Stimulated activated CD4-positive, alpha-beta T cell treated with anti-CD3 and anti-CD28 coated beads, Interleukin-12 subunit alpha, Interleukin-12 subunit beta, amount 100 ng/mL, for 48 hours (primary cell): Measurements from ENCODE around the gene LSM3.
"Not testable (repeated sequence)": the region's sequence is repeated elsewhere in the genome, so short reads cannot be mapped to it uniquely, and the experiment has no call there.

Experiments
- DNase-seq, 3 donors: peaks; one replicate each; pipeline ENCODE4 v3.0.0-alpha.2; 2020; ENCODE audit warnings: low read depth in 2 of 3, low spot score in 1 of 3

Gene LSM3

GRCh38 chr3:14216257-14217048, 37.8 kb downstream of the LSM3 start:
- DNase-seq: peak; percentile 15 to 54 (median 32)

- no peak for DNase-seq
Measured at GRCh38 chr3:14218355-14218754, 39.7 kb downstream of the LSM3 start.

- DNase-seq: no peak
Measured at GRCh38 chr3:14220933-14221332, 42.3 kb downstream of the LSM3 start.

GRCh38 chr3:14221902-14222301, 43.3 kb downstream of the LSM3 start:
- no peak for DNase-seq

- no peak for DNase-seq
Measured at GRCh38 chr3:14222457-14222856, 43.8 kb downstream of the LSM3 start.

- DNase-seq: no peak
Measured at GRCh38 chr3:14222900-14223594, 44.4 kb downstream of the LSM3 start.

- no peak for DNase-seq
Measured at GRCh38 chr3:14223595-14223994, 45.0 kb downstream of the LSM3 start.

- DNase-seq: no peak
Measured at GRCh38 chr3:14224895-14225294, 46.3 kb downstream of the LSM3 start.

- no peak for DNase-seq
Measured at GRCh38 chr3:14225421-14225820, 46.8 kb downstream of the LSM3 start.

- not testable (repeated sequence) for DNase-seq
Measured at GRCh38 chr3:14226351-14226750, 47.7 kb downstream of the LSM3 start.

- DNase-seq: no peak
Measured at GRCh38 chr3:14227856-14228255, 49.2 kb downstream of the LSM3 start.

- DNase-seq: no peak
Measured at GRCh38 chr3:14228681-14229470, 50.3 kb downstream of the LSM3 start.

- DNase-seq: not testable (repeated sequence)
Measured at GRCh38 chr3:14229695-14230094, 51.1 kb downstream of the LSM3 start.

GRCh38 chr3:14230729-14231128, 52.1 kb downstream of the LSM3 start:
- DNase-seq: no peak

- DNase-seq: no peak
Measured at GRCh38 chr3:14231145-14231990, 52.8 kb downstream of the LSM3 start.

GRCh38 chr3:14231998-14232501, 53.4 kb downstream of the LSM3 start:
- no peak for DNase-seq

GRCh38 chr3:14234251-14235002, 55.8 kb downstream of the LSM3 start:
- no peak for DNase-seq

GRCh38 chr3:14235003-14235911, 56.6 kb downstream of the LSM3 start:
- no peak for DNase-seq

GRCh38 chr3:14235912-14236295, 57.3 kb downstream of the LSM3 start:
- no peak for DNase-seq
